Natural killer cell (primary cell): ENCODE data around the gene IFT122. TPM values are rescaled to one million over a fixed set of nuclear protein-coding genes. Genes with fewer than 3 reads are reported as not detected.

ENCODE experiments used
- ATAC-seq, 3 donors: fragments of 150-1000 bp in 2 of 3; fragments of 200-7000 bp in 1 of 3; cut with Tn5 transposase; 1 replicate in 1 of 3; 2 replicates in 2 of 3; pipeline ENCODE4 v1.10.0; 2021; ENCODE audit warnings: mild to moderate bottlenecking in 2 of 3, moderate library complexity in 2 of 3
- DNase-seq, 2 donors: peaks; one replicate each; pipeline versions ENCODE4 v3.0.0 to v3.0.0-alpha.2; 2013 to 2021; ENCODE audit warnings: mixed read lengths in 1 of 2
- H3K27ac ChIP-seq: one replicate; pipeline ENCODE4 v1.5.1; 2013; ENCODE audit warnings: mild to moderate bottlenecking, low read length
- H3K27me3 ChIP-seq: one replicate; pipeline ENCODE4 v1.6.1; 2013; ENCODE audit warnings: low read length; ENCODE audit not compliant: control insufficient read depth, insufficient read depth
- H3K36me3 ChIP-seq: one replicate; pipeline ENCODE4 v1.6.1; 2013; ENCODE audit warnings: low read length; ENCODE audit not compliant: control insufficient read depth, insufficient read depth
- H3K4me1 ChIP-seq: one replicate; pipeline ENCODE4 v1.6.1; 2013; ENCODE audit warnings: low read length; ENCODE audit not compliant: control insufficient read depth, insufficient read depth
- H3K4me3 ChIP-seq: one replicate; pipeline ENCODE4 v1.5.1; 2013; ENCODE audit warnings: low read length
- H3K9me3 ChIP-seq: one replicate; pipeline ENCODE4 v1.6.1; 2013; ENCODE audit warnings: low read length; ENCODE audit not compliant: control insufficient read depth, insufficient read depth
- H3K27ac Mint-ChIP-seq, 2 donors: one replicate each; pipeline ENCODE4 v1.8.0; 2022; ENCODE audit warnings: mild to moderate bottlenecking in 2 of 2, mixed read lengths in 2 of 2, moderate library complexity in 1 of 2
- H3K27me3 Mint-ChIP-seq, 2 donors: one replicate each; pipeline ENCODE4 v1.8.0; 2022; ENCODE audit warnings: low read depth in 2 of 2, mixed read lengths in 2 of 2
- H3K36me3 Mint-ChIP-seq: one replicate; pipeline ENCODE4 v1.8.0; 2022; ENCODE audit warnings: mixed read lengths
- H3K4me1 Mint-ChIP-seq, 2 donors: one replicate each; pipeline ENCODE4 v1.8.0; 2022; ENCODE audit warnings: mixed read lengths in 2 of 2
- H3K4me3 Mint-ChIP-seq: one replicate; pipeline ENCODE4 v1.8.0; 2022; ENCODE audit warnings: mild to moderate bottlenecking, moderate library complexity, mixed read lengths
- H3K9me3 Mint-ChIP-seq, 2 donors: one replicate each; pipeline ENCODE4 v1.8.0; 2022; ENCODE audit warnings: mixed read lengths in 2 of 2
- CTCF ChIP-seq: fragments of 200-600 bp; IDR thresholded peaks from one replicate; pipeline ENCODE4 v1.8.0; 2022; ENCODE audit warnings: antibody characterized with exemption
- WGBS: methylation state at CpG from one replicate; pipeline ENCODE4 v1.1.7; 2013; ENCODE audit warnings: missing lambda C conversion rate; ENCODE audit not compliant: insufficient coverage; 5-methylcytosine and 5-hydroxymethylcytosine counted together
- intact Hi-C: fragments of 100-400 bp; cut with micrococcal nuclease; formaldehyde crosslinking; loops from one replicate; pipeline ENCODE4 v1.14.2; 2022
- total RNA-seq, 4 donors: library from RNA; stranded (reverse); fragments of 120-200 nt in 1 of 4; gene quantifications; one replicate each; pipeline versions ENCODE4 v1.2.3 to v1.2.4, GENCODE V29; 2013 to 2022

IFT122 gene
- total RNA-seq, 3 donors from 2014 or later (not counting 1 experiment from before 2014, with no cell fraction given) = 20.7 to 26.6 (median 23.9) TPM

- DNase-seq (no peak), ATAC-seq (no peak)
- no peak for TF ChIP-seq CTCF
- Mint-ChIP-seq H3K4me1 (no peaks in the 10 kb centered on the region), H3K9me3 (no peaks in the 10 kb centered on the region), H3K27ac (no peak overlapping the region), H3K27me3 (peaks cover 0 to 8% of the 10 kb centered on the region in 2 donors), H3K4me3 (no peak overlapping the region), H3K36me3 (no peaks in the 10 kb centered on the region)
- H3K27me3 ChIP-seq = no peaks in the 10 kb centered on the region
- no peak overlapping the region for H3K27ac ChIP-seq
- no peaks in the 10 kb centered on the region for H3K36me3 ChIP-seq
- WGBS = 90% methylated on average over 14 of the region's 14 CpGs
- H3K4me1 ChIP-seq = no peaks in the 10 kb centered on the region
- intact Hi-C loops = no loop called here
- no peaks in the 10 kb centered on the region for H3K9me3 ChIP-seq
- H3K4me3 ChIP-seq = no peak overlapping the region
Observed at GRCh38 chr3:129418041-129418973, 21.7 kb upstream of the IFT122 start.

DNA sequence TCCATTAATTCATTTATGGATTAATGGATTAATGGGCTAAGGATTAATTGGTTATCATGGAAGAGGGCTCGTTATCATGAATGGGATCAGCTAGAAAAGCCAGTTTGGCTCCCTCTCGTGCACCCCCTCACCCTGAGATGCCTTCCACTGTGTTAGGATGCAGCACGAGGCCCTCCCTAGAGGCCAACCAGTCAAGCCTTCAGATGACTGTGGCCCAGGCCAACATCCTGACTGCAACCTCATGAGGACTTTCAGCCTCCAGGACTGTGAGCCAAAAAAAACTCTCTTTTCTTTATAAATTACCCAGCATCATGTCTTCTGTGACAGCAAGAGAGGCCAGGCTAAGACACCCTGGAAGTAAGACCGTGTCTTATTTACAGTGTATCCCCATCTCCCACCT, 20.5 kb upstream of the IFT122 start:
- no peak for ATAC-seq
- no peak for DNase-seq
- Histone ChIP-seq H3K36me3 (no peaks in the 10 kb centered on the region), H3K27me3 (no peaks in the 10 kb centered on the region), H3K4me1 (no peaks in the 10 kb centered on the region), H3K4me3 (no peak overlapping the region), H3K9me3 (no peaks in the 10 kb centered on the region), H3K27ac (no peak overlapping the region)
- intact Hi-C loops = no loop called here
- H3K36me3 Mint-ChIP-seq = no peaks in the 10 kb centered on the region
- no peaks in the 10 kb centered on the region for H3K9me3 Mint-ChIP-seq
- no peak for TF ChIP-seq CTCF
- H3K4me1 Mint-ChIP-seq = no peaks in the 10 kb centered on the region
- H3K4me3 Mint-ChIP-seq = no peak overlapping the region
- peaks cover 0 to 8% of the 10 kb centered on the region in 2 donors for H3K27me3 Mint-ChIP-seq
- 84% methylated on average over 4 of the region's 4 CpGs for WGBS
- H3K27ac Mint-ChIP-seq = no peak overlapping the region

DNA sequence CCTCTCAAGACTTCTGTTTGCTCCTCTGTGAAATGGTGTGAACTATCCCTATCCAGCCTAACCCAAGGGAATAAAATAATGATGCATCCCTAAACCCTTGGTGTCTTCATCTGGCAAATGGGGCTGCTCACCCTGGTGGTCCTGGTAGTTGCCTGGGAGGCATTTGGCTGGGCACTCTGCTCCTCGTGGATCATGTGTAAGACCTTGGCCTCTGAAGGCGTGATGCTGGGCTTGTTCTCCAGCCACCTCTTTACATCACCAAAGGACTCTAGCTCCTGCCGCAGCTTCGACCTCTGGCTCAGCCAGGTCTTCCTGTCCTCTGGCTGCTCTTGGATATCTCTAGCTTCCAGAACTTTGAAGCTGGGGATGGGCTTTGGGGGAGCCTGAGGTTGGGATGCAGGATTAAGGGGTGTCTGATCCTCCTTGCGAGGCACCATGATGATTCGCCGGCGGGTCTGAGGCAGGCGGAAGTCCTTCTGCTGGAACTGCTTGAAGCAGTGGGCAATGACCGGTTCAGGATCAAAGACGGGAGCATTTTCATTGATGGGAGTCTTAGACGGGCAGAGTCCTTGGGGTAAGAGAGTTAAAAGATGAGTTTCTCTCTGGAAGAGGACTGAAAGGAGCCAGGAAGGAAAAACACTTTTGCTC, 18.7 kb upstream of the IFT122 start:
- Mint-ChIP-seq H3K9me3 (no peaks in the 10 kb centered on the region), H3K4me1 (no peaks in the 10 kb centered on the region), H3K27me3 (peaks cover 0 to 3% of the 10 kb centered on the region in 2 donors), H3K36me3 (no peaks in the 10 kb centered on the region), H3K27ac (no peak overlapping the region), H3K4me3 (no peak overlapping the region)
- Histone ChIP-seq H3K27me3 (no peaks in the 10 kb centered on the region), H3K4me1 (no peaks in the 10 kb centered on the region), H3K36me3 (no peaks in the 10 kb centered on the region), H3K27ac (no peak overlapping the region), H3K4me3 (no peak overlapping the region), H3K9me3 (no peaks in the 10 kb centered on the region)
- DNase-seq = no peak
- no peak for TF ChIP-seq CTCF
- intact Hi-C loops = no loop called here
- no peak for ATAC-seq
- WGBS = 95% methylated on average over 11 of the region's 12 CpGs
